OCI-LY1 (cell line): ENCODE results near the gene HYDIN.

Experiments used
- H2AFZ ChIP-seq: fragments of 200-600 bp; sonication (generic), shearing (Covaris generic); 2 replicates; pipeline ENCODE4 v1.6.0; 2014; ENCODE audit warnings: antibody characterized with exemption, mild to moderate bottlenecking, low read length
- H3F3A ChIP-seq: fragments of 200-600 bp; sonication (generic), shearing (Covaris generic); 2 replicates; pipeline ENCODE4 v1.6.0; 2014; ENCODE audit warnings: mild to moderate bottlenecking, antibody characterized with exemption, low read length, moderate library complexity; ENCODE audit not compliant: insufficient read depth
- H3K27ac ChIP-seq: fragments of 200-600 bp; sonication (generic); 2 replicates; pipeline ENCODE4 v1.5.1; 2014; ENCODE audit warnings: low read length, mixed run types, mild to moderate bottlenecking, low read depth; ENCODE audit not compliant: poor library complexity, severe bottlenecking
- H3K27me3 ChIP-seq: fragments of 200-600 bp; sonication (generic); 2 replicates; pipeline ENCODE4 v1.6.0; 2014; ENCODE audit warnings: antibody characterized with exemption, mild to moderate bottlenecking, low read length, moderate library complexity; ENCODE audit not compliant: insufficient read depth
- H3K36me3 ChIP-seq: fragments of 200-600 bp; sonication (generic); 2 replicates; pipeline ENCODE4 v1.6.1; 2014; ENCODE audit warnings: mild to moderate bottlenecking, antibody characterized with exemption, low read length, moderate library complexity, mixed read lengths; ENCODE audit not compliant: insufficient read depth
- H3K4me1 ChIP-seq: fragments of 200-600 bp; sonication (generic); 2 replicates; pipeline ENCODE4 v1.5.1; 2014; ENCODE audit warnings: mild to moderate bottlenecking, low read length, moderate library complexity; ENCODE audit not compliant: insufficient read depth, severe bottlenecking
- H3K4me2 ChIP-seq: fragments of 200-600 bp; sonication (generic), shearing (Covaris generic); 2 replicates; pipeline ENCODE4 v1.6.1; 2014; ENCODE audit warnings: low read length
- H3K4me3 ChIP-seq: fragments of 200-600 bp; sonication (generic); 2 replicates; pipeline ENCODE4 v1.5.1; 2014; ENCODE audit warnings: low read length, low read depth, mild to moderate bottlenecking, mixed read lengths; ENCODE audit not compliant: poor library complexity, severe bottlenecking
- H3K79me2 ChIP-seq: fragments of 200-600 bp; shearing (Covaris generic); 2 replicates; pipeline ENCODE4 v1.6.1; 2016; ENCODE audit warnings: mixed run types, low read length, mixed read lengths; ENCODE audit not compliant: insufficient read depth
- H3K9ac ChIP-seq: fragments of 200-600 bp; sonication (generic), shearing (Covaris generic); 2 replicates; pipeline ENCODE4 v1.6.1; 2014; ENCODE audit warnings: mild to moderate bottlenecking, low read length, mixed read lengths
- H3K9me2 ChIP-seq: fragments of 200-600 bp; sonication (generic), shearing (Covaris generic); 2 replicates; pipeline ENCODE4 v1.6.1; 2014; ENCODE audit warnings: low read depth, mild to moderate bottlenecking, low read length, mixed read lengths
- H3K9me3 ChIP-seq: fragments of 200-600 bp; shearing (Covaris generic); 2 replicates; pipeline ENCODE4 v1.6.1; 2014; ENCODE audit warnings: low read length, mixed read lengths
- H4K20me1 ChIP-seq: fragments of 200-600 bp; sonication (generic), shearing (Covaris generic); 2 replicates; pipeline ENCODE4 v1.6.0; 2016; ENCODE audit warnings: mild to moderate bottlenecking, low read length; ENCODE audit not compliant: insufficient read depth
- EZH2 ChIP-seq: fragments of 200-600 bp; sonication (generic), shearing (Covaris generic); IDR thresholded peaks from 2 replicates; pipeline ENCODE4 v1.8.0; 2017; ENCODE audit warnings: borderline replicate concordance, mixed run types, mild to moderate bottlenecking, antibody characterized with exemption, low read length, moderate library complexity, mixed read lengths
- TF ChIP-seq, protein P1 (sequence below): fragments of 200-600 bp; sonication (generic), shearing (Covaris generic); IDR thresholded peaks from 2 replicates; pipeline ENCODE4 v1.5.1; 2017; ENCODE audit warnings: mild to moderate bottlenecking, antibody characterized with exemption, low read length, moderate library complexity, mixed read lengths

The HYDIN gene

DNA sequence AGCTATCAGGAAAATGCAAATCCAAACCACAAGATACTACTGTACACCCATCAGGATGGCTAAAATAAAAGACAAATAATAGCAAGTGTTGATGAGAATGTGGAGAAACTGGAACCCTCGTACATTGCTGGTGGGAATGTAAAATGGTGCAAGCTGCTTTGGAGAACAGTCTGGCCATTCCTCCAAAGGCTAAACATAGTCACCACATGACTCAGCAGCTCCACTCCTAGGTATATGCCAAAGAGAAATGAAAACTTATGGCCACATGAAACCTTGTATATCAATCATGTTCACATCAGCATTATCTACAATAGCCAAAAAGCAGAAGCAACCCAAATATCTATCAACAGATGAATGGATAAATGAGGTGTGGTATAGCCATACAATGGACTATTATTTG is 458.0 kb downstream of the HYDIN start:
- TF ChIP-seq EZH2, result no peak
- TF ChIP-seq, protein P1, sequence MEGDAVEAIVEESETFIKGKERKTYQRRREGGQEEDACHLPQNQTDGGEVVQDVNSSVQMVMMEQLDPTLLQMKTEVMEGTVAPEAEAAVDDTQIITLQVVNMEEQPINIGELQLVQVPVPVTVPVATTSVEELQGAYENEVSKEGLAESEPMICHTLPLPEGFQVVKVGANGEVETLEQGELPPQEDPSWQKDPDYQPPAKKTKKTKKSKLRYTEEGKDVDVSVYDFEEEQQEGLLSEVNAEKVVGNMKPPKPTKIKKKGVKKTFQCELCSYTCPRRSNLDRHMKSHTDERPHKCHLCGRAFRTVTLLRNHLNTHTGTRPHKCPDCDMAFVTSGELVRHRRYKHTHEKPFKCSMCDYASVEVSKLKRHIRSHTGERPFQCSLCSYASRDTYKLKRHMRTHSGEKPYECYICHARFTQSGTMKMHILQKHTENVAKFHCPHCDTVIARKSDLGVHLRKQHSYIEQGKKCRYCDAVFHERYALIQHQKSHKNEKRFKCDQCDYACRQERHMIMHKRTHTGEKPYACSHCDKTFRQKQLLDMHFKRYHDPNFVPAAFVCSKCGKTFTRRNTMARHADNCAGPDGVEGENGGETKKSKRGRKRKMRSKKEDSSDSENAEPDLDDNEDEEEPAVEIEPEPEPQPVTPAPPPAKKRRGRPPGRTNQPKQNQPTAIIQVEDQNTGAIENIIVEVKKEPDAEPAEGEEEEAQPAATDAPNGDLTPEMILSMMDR, result no peak

DNA sequence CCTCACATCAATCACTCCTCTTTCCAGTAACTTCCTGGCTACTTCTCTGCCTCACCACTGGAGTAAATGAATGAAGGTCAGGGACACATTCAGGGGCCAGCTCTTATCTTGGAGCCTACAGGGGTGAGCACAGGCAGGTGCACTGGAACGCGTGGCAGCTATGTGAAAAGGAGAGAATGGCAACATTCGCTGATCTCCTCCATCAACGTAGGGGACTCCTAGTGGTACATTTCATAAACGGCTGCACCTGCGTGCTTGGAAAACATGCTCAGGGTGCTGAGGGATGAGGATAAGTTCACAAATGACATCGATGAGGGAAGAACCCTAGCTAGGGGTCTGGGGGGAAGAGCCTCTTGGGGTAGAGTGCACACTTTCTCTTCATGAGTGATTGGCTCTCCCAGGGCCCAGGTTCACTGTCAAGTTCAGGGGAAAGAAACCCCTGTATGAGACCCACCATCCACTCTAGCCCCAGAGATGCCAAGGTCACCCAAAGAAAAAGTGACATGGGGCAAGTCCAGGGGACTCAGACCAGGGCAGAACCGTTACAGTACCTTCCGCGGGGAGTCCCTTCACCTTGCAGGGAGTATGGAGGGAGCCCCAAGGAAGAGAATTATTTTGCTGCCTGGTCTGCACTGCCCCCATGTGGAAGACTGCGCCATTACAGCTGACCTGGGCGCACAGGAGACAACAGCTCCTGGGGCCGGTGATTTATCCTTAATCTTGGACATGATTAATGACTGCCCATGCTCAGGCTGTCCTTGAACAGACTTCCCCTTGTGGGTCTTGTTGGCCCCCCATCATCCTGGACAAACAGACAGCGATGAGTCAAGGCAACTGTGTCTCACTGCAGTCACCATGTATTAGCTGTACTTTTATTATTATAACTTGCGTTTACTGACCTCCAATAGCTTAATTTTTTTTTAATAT is 459.6 kb downstream of the HYDIN start:
- Histone ChIP-seq H3K4me1 (no peaks in the 10 kb centered on the region), H3K9me3 (no peaks in the 10 kb centered on the region), H3K4me3 (no peak overlapping the region), H3K79me2 (no peaks in the 10 kb centered on the region), H4K20me1 (no peaks in the 10 kb centered on the region), H3K4me2 (no peak overlapping the region), H3K27me3 (no peaks in the 10 kb centered on the region), H2AFZ (no peak overlapping the region), H3F3A (no peaks in the 10 kb centered on the region), H3K36me3 (peaks cover 18% of the 10 kb centered on the region; the same call in 1 of the 2 replicates), H3K27ac (no peak overlapping the region), H3K9me2 (no peaks in the 10 kb centered on the region), H3K9ac (no peak overlapping the region)
- no peak for TF ChIP-seq EZH2
- TF ChIP-seq, protein P1, result peak; percentile 90

More for the DNA sequence above, 458.0 kb downstream of the HYDIN start:
- H3K36me3 ChIP-seq, result peaks cover 23% of the 10 kb centered on the region; the same call in 1 of the 2 replicates
- no peaks in the 10 kb centered on the region for H3K4me1 ChIP-seq
- H2AFZ ChIP-seq, result no peak overlapping the region
- H3K27ac ChIP-seq, result no peak overlapping the region
- H3K79me2 ChIP-seq, result no peaks in the 10 kb centered on the region
- H3K9me2 ChIP-seq, result no peaks in the 10 kb centered on the region
- no peaks in the 10 kb centered on the region for H4K20me1 ChIP-seq
- no peaks in the 10 kb centered on the region for H3K9me3 ChIP-seq
- H3K9ac ChIP-seq, result no peak overlapping the region
- H3K4me3 ChIP-seq, result no peak overlapping the region
- H3K4me2 ChIP-seq, result no peak overlapping the region
- H3K27me3 ChIP-seq, result no peaks in the 10 kb centered on the region
- no peaks in the 10 kb centered on the region for H3F3A ChIP-seq

DNA sequence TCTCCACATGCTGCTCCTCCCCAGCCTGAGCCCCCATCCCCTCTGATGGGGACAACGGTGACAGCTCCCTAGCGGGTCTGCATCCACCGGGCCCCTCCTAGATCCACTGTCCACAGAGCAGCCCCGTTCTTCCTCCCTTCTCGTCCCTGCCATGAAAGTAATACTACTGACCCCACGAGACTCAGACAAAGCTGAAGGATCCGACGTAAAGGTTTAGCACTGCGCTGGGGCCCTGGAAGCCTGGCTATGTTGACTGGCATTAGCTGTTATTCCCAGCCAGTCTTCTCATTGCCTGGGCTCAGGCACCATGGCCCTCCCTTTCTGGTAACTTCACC is 460.3 kb downstream of the HYDIN start:
- H2AFZ ChIP-seq, result no peak overlapping the region
- peaks cover 18% of the 10 kb centered on the region; the same call in 1 of the 2 replicates for H3K36me3 ChIP-seq
- H3K27me3 ChIP-seq, result no peaks in the 10 kb centered on the region
- H3K9ac ChIP-seq, result no peak overlapping the region
- H3K9me3 ChIP-seq, result no peaks in the 10 kb centered on the region
- H3K4me3 ChIP-seq, result no peak overlapping the region
- H3K4me1 ChIP-seq, result no peaks in the 10 kb centered on the region
- no peak for TF ChIP-seq EZH2
- TF ChIP-seq, protein P1, result no peak
- no peaks in the 10 kb centered on the region for H3K9me2 ChIP-seq
- H3F3A ChIP-seq, result no peaks in the 10 kb centered on the region
- H3K79me2 ChIP-seq, result no peaks in the 10 kb centered on the region
- H4K20me1 ChIP-seq, result no peaks in the 10 kb centered on the region
- H3K4me2 ChIP-seq, result no peak overlapping the region
- H3K27ac ChIP-seq, result no peak overlapping the region
